KMS-11 (cell line): Measurements from ENCODE around the gene MRPL45.

ENCODE experiments used
- H2AFZ ChIP-seq: fragments of 200-600 bp; sonication (generic); 2 replicates; pipeline ENCODE4 v1.6.1; 2016; ENCODE audit warnings: antibody characterized with exemption, mixed run types, low read depth
- H3K27ac ChIP-seq: fragments of 200-600 bp; sonication (generic); 2 replicates; pipeline ENCODE4 v1.6.1; 2016; ENCODE audit warnings: mild to moderate bottlenecking, mixed run types
- H3K27me3 ChIP-seq: fragments of 200-600 bp; sonication (generic); 2 replicates; pipeline ENCODE4 v1.6.1; 2017; ENCODE audit warnings: mild to moderate bottlenecking, low read depth, mixed run types, moderate library complexity; ENCODE audit not compliant: insufficient read depth
- H3K36me3 ChIP-seq: fragments of 200-600 bp; sonication (generic); 2 replicates; pipeline ENCODE4 v1.6.1; 2017; ENCODE audit warnings: mild to moderate bottlenecking, mixed run types; ENCODE audit not compliant: insufficient read depth
- H3K4me1 ChIP-seq: fragments of 200-600 bp; sonication (generic); 2 replicates; pipeline ENCODE4 v1.6.1; 2016; ENCODE audit warnings: mild to moderate bottlenecking, low read depth, mixed run types; ENCODE audit not compliant: poor library complexity, severe bottlenecking
- H3K4me2 ChIP-seq: fragments of 200-600 bp; sonication (generic); 2 replicates; pipeline ENCODE4 v1.7.0; 2016; ENCODE audit warnings: mild to moderate bottlenecking, mixed run types
- H3K4me3 ChIP-seq: fragments of 200-600 bp; sonication (generic); IDR thresholded peaks from 2 replicates; pipeline ENCODE4 v1.6.1; 2017; ENCODE audit warnings: low read depth, low read length, mixed read lengths; ENCODE audit not compliant: insufficient read depth
- H3K79me2 ChIP-seq: fragments of 200-600 bp; sonication (generic); 2 replicates; pipeline ENCODE4 v1.6.1; 2016; ENCODE audit warnings: low read depth, mixed run types; ENCODE audit not compliant: insufficient read depth
- H3K9ac ChIP-seq: fragments of 200-600 bp; sonication (generic); 2 replicates; pipeline ENCODE4 v1.6.1; 2016; ENCODE audit warnings: mild to moderate bottlenecking, mixed run types
- H4K20me1 ChIP-seq: fragments of 200-600 bp; sonication (generic); 2 replicates; pipeline ENCODE4 v1.6.1; 2016; ENCODE audit warnings: mild to moderate bottlenecking, mixed run types; ENCODE audit not compliant: insufficient read depth
- TF ChIP-seq, protein P1 (sequence below): fragments of 200-600 bp; sonication (generic); conservative IDR thresholded peaks from 2 replicates; pipeline ENCODE4 v1.6.1; 2017; ENCODE audit warnings: low read depth, mild to moderate bottlenecking, antibody characterized with exemption, low read length, moderate library complexity, mixed read lengths

Gene MRPL45

DNA sequence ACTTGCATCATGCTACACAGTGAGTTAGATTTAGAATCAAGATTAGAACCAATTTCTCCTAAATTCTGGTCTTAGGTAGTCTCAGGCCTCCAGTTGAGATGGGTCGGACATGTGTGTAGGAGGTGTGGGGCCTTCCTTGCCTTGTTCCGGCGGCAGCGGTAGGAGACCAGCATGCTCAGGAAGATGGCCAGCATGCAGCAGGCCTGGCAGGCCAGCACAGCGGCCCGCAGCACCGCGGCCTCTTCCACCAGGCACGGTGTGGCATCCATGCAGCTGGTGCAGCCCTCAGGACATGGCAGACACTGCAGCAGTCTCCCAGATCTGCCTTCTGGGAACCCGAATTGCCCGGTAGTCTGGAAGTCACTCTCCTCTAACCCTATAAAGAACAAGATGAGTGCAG lies 39.9 kb downstream of the MRPL45 start:
- no peak overlapping the region for H2AFZ ChIP-seq
- H4K20me1 ChIP-seq = no peaks in the 10 kb centered on the region
- no peaks in the 10 kb centered on the region for H3K79me2 ChIP-seq
- no peaks in the 10 kb centered on the region for H3K27me3 ChIP-seq
- H3K27ac ChIP-seq = no peak overlapping the region
- H3K36me3 ChIP-seq = no peaks in the 10 kb centered on the region
- TF ChIP-seq, protein P1, sequence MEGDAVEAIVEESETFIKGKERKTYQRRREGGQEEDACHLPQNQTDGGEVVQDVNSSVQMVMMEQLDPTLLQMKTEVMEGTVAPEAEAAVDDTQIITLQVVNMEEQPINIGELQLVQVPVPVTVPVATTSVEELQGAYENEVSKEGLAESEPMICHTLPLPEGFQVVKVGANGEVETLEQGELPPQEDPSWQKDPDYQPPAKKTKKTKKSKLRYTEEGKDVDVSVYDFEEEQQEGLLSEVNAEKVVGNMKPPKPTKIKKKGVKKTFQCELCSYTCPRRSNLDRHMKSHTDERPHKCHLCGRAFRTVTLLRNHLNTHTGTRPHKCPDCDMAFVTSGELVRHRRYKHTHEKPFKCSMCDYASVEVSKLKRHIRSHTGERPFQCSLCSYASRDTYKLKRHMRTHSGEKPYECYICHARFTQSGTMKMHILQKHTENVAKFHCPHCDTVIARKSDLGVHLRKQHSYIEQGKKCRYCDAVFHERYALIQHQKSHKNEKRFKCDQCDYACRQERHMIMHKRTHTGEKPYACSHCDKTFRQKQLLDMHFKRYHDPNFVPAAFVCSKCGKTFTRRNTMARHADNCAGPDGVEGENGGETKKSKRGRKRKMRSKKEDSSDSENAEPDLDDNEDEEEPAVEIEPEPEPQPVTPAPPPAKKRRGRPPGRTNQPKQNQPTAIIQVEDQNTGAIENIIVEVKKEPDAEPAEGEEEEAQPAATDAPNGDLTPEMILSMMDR = no peak
- H3K4me1 ChIP-seq = no peaks in the 10 kb centered on the region
- H3K9ac ChIP-seq = no peak overlapping the region
- no peak overlapping the region for H3K4me3 ChIP-seq
- no peak overlapping the region for H3K4me2 ChIP-seq

DNA sequence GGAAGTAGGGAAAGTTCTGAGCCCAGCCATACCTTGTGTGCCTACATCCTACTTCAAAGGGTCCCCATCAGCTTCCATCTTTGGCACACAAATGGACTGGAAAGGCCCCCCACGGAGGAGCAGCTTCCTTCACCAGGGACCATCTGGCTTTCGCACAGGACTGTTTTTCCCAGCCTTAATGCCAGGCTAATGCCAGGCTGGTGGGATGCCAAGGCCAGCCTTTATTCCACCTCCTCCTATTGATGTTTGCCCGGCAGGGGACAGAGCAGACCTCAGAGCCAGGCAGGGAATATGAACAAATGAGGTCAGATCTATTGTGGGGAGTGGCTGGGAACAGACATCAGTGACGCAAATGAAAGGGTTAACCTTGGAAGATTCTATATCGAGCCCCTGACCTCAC lies 41.1 kb downstream of the MRPL45 start:
- no peaks in the 10 kb centered on the region for H4K20me1 ChIP-seq
- H3K9ac ChIP-seq = no peak overlapping the region
- no peak overlapping the region for H2AFZ ChIP-seq
- H3K27me3 ChIP-seq = no peaks in the 10 kb centered on the region
- no peaks in the 10 kb centered on the region for H3K79me2 ChIP-seq
- H3K4me3 ChIP-seq = no peak overlapping the region
- no peaks in the 10 kb centered on the region for H3K36me3 ChIP-seq
- no peak overlapping the region for H3K4me2 ChIP-seq
- H3K4me1 ChIP-seq = no peaks in the 10 kb centered on the region
- TF ChIP-seq, protein P1 = no peak
- no peak overlapping the region for H3K27ac ChIP-seq

DNA sequence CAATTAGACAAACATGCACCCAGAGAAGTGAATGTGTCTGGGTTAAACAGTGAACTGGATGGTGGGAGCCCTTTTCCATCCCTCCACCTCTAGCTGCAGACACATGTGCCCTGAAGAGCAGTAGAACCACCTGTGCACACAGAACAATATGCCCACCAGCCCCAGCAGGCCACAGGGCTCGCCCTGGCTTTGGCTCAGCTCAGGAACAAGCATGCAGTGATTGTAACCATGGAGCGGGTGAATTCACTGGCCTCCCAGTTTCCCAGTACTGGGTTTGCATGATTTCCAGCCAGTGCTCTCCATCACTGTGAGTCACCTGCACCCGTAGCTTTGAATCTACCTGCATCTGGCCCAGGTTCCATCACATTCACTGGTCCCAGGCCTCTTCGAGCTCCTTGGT lies 41.6 kb downstream of the MRPL45 start:
- H3K79me2 ChIP-seq = no peaks in the 10 kb centered on the region
- no peaks in the 10 kb centered on the region for H3K27me3 ChIP-seq
- H3K4me3 ChIP-seq = no peak overlapping the region
- H3K36me3 ChIP-seq = no peaks in the 10 kb centered on the region
- H3K4me2 ChIP-seq = no peak overlapping the region
- no peak overlapping the region for H3K9ac ChIP-seq
- no peak overlapping the region for H3K27ac ChIP-seq
- no peak overlapping the region for H2AFZ ChIP-seq
- no peaks in the 10 kb centered on the region for H3K4me1 ChIP-seq
- TF ChIP-seq, protein P1 = no peak
- no peaks in the 10 kb centered on the region for H4K20me1 ChIP-seq

DNA sequence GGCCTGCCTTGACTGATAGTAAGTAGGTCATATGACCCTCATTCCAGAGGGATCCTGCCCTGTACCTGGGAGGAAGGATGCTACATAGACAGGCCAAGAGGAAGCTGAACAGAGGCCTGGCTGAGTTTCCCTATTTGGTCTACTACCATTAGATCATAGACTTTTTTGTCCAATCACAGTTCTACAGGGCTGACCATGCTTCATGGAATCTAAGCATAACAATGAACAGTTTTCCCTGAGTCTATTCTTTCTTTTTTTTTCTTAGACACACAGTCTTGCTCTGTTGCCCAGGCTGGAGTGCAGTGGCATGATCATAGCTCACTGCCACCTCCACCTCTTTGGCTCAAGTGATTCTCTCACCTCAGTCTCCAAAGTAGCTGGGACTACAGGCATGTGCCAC lies 42.9 kb downstream of the MRPL45 start:
- TF ChIP-seq, protein P1 = no peak
- no peaks in the 10 kb centered on the region for H3K79me2 ChIP-seq
- H3K9ac ChIP-seq = no peak overlapping the region
- H3K36me3 ChIP-seq = no peaks in the 10 kb centered on the region
- no peak overlapping the region for H2AFZ ChIP-seq
- H3K27ac ChIP-seq = no peak overlapping the region
- H3K27me3 ChIP-seq = no peaks in the 10 kb centered on the region
- peaks cover 4% of the 10 kb centered on the region for H3K4me1 ChIP-seq
- H4K20me1 ChIP-seq = no peaks in the 10 kb centered on the region
- no peak overlapping the region for H3K4me3 ChIP-seq
- H3K4me2 ChIP-seq = no peak overlapping the region
